ENCODE results near the gene SGK2.

GRCh38 chr20:43515628-43516027 lies 43.2 kb upstream of the SGK2 start:
- TF ChIP-seq EZH2 (IDR thresholded peaks at IDR 0.05; ENCODE audit: borderline replicate concordance, insufficient read depth, low read depth, low read length, poor library complexity, severe bottlenecking): no peak
- TF ChIP-seq, protein P1, sequence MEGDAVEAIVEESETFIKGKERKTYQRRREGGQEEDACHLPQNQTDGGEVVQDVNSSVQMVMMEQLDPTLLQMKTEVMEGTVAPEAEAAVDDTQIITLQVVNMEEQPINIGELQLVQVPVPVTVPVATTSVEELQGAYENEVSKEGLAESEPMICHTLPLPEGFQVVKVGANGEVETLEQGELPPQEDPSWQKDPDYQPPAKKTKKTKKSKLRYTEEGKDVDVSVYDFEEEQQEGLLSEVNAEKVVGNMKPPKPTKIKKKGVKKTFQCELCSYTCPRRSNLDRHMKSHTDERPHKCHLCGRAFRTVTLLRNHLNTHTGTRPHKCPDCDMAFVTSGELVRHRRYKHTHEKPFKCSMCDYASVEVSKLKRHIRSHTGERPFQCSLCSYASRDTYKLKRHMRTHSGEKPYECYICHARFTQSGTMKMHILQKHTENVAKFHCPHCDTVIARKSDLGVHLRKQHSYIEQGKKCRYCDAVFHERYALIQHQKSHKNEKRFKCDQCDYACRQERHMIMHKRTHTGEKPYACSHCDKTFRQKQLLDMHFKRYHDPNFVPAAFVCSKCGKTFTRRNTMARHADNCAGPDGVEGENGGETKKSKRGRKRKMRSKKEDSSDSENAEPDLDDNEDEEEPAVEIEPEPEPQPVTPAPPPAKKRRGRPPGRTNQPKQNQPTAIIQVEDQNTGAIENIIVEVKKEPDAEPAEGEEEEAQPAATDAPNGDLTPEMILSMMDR (IDR thresholded peaks at IDR 0.05): no peak
